ENCODE results near the gene ATOH8.
"Not testable (repeated sequence)": the region's sequence is repeated elsewhere in the genome, so short reads cannot be mapped to it uniquely, and the experiment has no call there.

Gene ATOH8, protein sequence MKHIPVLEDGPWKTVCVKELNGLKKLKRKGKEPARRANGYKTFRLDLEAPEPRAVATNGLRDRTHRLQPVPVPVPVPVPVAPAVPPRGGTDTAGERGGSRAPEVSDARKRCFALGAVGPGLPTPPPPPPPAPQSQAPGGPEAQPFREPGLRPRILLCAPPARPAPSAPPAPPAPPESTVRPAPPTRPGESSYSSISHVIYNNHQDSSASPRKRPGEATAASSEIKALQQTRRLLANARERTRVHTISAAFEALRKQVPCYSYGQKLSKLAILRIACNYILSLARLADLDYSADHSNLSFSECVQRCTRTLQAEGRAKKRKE

DNA sequence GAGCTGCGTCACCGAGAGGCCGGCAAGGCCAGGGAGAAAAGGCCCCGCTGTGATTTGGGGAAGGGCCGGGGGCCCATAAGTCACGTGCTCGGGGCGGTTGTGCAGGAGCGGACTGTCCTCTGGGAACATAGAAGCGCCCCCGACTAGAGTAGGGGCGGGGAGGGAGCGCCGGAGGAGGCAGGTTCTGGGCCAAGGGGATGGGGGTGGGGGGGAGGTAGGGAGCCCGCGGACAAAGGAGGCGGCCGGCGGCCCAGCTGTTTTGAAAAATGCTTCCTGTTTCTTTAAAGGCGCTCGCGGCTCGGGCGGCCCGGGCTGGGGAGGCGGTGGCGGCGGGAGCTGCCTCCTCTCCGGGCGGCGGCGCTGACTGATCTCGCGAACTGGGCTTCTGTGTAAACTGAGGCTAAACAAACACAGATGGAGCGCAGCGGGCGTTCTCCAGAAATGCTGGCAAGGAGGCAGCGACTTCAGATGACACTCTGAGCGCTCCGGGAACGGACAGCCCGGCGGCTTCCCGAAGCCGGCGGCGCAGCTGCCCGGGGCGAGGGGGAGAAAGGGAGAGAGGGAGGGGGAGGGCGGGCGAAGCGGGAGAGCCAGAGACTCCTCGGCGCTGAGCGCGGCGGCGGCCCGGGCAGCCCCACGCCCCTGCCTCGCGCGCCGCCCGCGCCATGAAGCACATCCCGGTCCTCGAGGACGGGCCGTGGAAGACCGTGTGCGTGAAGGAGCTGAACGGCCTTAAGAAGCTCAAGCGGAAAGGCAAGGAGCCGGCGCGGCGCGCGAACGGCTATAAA lies at the start of gene ATOH8:
Gene ATOH8 (plus strand): TSS at position 467 of the 788 bp plus-strand sequence. CDS start 199 bp downstream, at position 666.
- peak; percentile 55 for DNase-seq (ENCODE audit: low spot score)

DNA sequence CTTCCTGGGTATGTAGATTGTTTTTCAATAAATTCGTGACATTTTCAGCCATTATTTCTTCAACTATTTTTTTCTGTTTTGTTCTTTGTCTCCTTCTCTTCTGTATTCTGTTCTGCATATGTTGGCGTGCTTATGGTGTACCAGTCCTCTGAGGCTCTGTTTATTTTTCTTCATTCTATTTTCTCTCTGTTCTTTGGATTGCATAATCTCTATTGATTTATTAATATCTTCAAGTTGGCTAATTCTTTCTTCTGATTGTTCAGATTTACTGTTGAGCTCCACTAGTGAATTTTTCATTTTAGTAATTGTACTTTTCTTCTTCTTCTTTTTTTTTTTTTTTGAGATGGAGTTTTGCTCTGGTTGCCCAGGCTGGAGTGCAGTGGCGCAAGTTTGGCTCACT lies 49.8 kb upstream of the ATOH8 start:
- DNase-seq (ENCODE audit: low spot score): no peak

DNA sequence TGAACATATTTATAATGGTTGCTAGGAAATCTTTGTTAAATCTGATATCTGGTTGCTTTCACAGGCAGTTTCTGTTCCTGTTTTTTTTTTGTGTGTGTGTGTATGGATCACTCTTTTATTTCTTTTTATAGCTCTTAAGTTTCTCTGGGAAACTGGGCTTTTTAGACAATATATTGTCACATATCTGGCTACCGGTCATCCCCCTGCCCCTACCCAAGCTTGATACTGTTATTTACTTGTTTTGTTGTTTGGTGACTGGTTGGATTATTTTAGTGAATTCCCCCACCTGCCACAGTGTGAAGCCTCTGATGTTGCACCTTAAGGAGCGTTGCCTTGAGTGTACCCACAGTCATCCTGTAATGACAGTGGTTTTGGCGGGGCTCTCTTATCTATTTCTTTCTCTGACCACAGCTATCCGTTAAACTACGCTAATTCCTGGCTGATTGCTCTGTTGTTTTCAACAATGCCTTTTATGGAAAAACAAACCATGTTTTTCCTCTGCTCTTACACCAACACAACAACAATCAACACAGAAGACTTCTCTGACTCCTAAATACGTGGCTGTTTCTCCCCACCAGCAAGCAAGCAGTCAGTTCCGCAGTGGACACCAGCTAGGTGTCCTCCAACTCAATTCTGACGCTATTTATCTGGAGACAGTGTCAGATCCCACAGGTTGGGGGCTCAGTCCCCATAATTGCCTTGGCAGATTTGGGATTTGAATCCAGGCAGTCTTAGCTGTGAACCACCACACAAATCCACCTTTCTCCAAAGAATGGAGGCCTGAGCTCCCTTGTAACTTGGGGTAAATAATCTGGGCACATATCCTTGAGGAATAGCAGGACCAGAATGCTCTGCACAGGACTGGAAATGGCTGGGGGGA lies 48.8 kb upstream of the ATOH8 start:
- DNase-seq (ENCODE audit: low spot score): no peak

DNA sequence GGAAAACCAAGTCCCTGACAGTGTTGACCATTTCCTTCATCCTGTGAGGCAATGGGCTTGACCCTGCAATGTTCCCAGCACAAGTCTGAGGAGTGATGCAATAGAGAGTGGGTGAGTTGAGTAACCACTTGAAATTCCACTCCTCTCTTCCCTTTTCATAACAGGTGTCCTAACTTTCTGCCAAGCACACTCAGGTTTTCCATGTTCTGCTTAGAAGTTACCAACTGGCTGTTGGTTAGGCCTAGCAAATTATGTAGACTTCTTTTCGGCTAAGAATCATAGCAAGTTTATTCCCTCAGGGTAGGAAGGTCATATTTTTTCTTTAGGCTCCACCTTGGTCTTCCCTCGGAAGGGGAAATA lies 48.1 kb upstream of the ATOH8 start:
- DNase-seq (ENCODE audit: low spot score): no peak

DNA sequence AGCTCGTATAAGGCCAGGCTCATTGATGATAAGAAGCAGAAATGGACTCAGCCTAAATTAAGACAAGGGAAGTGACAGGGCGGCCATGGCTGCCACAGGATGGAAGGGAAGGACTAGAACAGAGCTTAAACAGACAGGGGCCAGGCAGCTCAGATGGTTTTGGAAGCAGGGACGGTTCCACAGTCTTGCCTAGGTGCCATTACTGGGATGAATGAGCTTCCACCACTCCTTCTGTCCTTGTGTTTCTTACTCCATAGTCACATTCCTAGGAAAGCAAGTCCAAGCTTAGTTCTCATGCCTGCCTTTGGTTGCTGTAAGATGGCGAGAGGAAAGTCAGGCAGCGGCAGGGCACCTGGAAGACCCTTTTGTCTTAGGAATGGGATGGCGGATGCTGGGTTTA lies 47.7 kb upstream of the ATOH8 start:
- no peak for DNase-seq (ENCODE audit: low spot score)

DNA sequence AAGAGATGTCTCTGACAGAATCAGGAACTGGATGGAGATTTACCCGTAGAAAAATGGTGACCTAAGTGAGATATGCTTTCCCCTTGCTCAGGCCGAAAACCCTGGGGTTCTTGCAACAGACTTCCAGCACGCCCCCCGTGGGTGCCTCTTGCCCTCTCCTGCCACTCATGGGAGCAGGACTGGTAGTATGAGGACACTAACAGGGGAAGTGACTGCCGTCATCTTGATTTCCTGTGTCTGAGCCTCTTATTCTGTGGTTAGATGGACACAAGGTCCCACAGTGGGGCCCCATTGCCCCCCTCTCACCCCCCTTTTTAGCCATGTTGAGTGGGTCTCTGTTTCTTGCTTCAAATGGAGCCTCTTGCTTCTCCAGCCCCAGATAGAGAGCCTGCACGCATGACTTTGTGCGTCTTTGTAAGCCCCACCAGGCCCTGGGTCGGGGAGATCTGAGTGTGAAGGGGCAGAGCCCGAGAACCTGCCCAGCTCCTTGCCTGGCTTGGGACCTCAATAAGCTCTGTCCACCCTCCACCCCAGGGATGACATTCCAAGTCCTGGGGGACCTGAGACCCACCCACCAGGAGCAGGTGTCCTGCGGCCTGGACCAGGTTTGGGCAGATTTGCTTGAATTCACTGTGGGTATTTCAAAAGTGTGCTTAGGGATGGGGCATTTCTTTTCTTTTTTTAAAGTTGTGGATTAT lies 47.0 kb upstream of the ATOH8 start:
- DNase-seq (ENCODE audit: low spot score): no peak

DNA sequence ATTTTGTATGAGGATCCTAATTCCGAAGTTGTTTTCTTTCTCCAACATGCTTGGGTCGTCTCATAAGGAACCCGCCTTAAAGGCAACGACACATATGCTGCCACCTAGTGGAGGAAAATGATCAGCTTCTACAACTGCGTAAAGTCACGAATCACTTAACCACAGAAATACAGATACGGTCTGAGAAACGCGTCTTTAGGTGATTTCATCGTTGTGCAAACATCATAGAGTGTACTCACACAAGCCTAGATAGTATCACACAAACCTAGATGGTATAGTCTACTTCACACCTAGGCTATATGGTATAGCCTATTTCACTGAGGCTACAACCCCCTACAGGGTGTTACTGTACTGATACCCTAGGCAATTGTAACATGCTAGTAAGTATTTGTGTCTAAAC lies 46.5 kb upstream of the ATOH8 start:
- peak; percentile 68 for DNase-seq (ENCODE audit: low spot score)

DNA sequence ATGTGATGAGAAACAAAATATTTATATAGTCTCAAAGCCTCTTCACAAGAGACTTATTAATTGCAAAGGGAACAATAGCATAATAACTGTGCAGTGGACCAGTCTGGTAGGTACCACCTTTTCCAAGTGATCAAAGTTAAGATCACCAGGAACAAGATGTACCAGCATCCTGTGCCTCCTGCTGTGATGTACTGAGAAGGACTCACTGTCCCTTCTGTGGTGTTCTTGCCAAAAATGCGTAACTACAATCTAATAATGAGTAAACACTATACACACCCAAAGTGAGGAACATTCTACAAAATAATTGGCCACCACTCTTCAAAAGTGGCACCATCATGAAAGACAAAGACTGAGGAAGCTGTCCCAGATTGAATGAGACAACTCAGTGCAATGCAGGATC lies 45.1 kb upstream of the ATOH8 start:
- DNase-seq (ENCODE audit: low spot score): no peak

DNA sequence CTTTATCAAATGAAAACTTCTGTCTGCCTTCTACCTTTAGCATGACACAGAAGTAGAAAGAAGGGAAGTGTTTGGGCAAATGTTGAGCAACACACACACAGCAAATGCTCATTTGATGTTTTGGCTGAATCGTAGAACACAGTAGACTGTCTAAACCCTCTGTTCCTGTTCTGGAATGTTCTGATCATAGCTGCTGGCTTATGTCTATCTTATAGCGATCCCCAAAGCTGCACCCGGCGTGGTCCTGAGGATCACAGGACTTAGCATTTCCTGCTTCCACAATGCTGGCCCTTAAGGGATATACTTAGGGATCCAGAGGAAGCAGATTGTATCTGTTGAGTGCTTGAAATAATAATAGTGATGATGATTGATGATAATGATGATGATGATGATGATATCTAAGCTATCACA lies 44.4 kb upstream of the ATOH8 start:
- DNase-seq (ENCODE audit: low spot score): no peak

DNA sequence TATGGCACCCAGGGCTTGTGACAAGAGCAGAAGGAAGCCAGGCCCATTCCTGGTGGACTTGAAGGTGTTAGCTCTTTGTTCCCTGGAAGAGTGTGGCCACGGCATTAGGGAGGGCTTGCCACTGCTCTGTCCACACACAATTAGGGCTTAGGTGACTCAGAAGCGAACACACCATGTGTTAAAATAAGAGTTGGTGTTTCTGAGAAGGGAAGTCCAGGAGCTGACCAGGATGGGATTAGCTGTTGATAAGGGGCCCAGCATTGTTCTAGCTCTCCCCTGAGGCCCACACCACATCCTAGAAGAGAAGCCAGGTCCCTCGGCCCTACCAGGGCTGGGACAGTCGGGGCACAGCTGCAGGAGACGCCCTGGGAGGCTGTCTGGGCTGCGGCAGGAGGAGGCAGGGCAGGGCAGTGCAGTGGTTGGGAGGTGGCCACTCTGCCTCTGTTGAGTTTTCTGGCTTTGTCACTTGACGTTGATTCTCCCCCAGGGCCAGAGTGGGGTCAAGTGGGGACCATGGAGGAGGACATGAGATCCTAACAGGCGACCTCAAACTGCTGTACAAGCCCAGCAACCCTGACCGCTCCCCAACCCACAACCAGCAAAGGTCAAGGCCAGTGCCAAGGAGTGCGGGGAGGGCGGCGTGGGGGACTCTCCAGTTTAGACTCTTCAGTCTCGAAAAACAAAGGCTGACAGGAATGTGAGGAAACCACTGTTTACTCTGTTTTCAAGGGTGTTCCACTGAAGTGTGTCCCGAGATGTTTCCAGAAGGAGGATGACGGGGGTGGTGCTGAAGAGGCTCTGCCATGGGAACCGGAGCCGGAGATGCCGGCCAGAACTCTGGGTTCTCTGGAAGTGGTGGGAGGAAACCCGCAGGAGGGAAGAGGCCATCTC lies 42.9 kb upstream of the ATOH8 start:
- no peak for DNase-seq (ENCODE audit: low spot score)

DNA sequence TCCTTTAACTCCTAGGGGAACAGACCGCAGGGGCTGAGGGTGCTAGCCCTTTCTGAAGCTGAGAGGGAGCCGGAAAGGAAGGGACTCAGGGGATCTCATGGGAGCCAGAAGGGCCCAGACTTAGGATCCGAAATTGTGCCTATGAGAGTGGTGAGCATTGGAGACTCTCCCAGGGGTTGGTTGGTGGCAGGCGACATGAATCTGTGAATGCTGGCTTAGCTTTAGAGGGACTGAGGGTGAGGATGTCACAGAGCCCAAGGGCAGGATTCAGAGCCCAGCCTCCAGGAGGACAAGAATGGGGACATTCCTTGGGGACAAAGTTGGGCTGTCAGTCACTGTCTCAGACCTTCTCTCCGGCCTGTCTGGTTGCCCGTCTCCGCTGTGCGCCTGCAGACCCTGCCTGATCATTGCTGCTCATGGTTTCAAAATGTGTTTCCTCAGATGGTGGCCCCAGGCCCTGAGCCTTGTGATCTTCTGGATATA lies 42.2 kb upstream of the ATOH8 start:
- no peak for DNase-seq (ENCODE audit: low spot score)

DNA sequence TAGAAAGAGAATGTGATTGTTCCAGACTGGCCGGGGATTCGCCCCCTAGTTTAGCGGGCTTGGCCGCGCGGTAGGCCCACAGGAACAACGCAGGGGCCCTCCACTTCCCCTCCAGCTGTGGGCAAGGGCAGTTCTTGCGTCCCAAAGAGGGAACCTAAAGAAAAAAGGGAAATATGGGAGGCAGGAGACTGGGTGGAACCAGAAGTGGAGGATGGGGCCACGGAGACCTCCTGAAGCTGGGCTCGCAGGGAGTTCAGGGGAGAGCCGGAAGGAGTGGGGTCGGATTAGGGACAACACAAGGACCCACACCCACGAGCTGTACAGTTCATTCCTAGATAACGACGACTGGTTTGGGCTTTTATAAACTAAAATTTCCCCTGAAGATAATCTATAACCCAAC lies 41.5 kb upstream of the ATOH8 start:
- no peak for DNase-seq (ENCODE audit: low spot score)

DNA sequence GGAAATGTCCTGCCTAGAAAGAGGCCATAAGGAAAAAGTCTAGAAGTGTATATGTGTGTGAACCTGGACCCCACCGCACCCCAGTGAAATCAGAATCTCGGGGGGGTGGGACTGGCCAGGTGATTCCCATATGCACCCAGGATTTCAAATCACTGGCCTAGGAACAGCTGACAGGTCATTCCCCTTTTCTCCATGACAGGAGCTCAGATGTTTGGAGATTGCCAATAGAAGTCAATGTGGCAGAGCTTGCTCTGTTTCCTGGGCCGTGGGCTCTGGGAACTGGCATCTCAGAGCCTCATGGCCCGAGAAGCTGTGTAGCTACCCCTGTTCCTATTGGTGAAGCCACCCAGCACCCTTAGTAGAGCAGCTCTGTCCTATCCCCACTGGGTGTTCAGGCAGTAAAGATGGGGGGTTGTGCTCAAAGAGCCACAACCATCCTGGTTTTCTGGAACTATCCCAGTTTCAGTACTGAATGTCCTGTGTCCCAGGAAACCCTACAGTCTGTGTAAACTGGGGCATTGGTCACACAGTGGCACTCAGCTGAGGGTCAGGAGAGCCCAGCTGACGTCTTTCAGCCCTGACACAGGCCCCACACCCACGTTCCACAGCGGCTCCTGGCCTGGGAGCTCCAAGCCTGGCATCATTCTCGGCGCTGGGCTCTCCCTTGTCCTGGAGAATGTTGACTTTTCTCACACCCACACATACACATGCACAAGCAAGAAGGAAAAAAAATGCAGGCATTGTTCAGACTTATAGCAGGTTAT lies 40.8 kb upstream of the ATOH8 start:
- DNase-seq (ENCODE audit: low spot score): no peak

DNA sequence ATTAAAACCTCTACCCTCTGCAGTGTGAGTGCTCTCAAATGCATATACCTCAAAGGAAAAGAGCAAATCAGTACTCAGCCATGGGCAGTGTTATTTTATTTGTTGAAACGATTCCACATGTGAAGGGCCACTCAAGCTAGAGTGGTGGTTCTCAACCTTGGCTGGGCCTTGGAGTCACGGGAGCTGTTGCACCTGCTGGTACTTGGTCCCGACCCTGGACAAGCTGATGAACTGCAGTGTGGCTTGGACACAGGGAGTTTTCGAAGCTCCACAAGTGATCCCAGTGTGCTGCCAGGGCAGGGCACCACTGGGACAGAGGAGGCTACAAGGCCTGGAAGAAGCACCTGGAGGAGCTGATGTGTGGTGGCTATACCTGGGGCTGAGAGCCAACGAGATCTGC lies 40.0 kb upstream of the ATOH8 start:
- no peak for DNase-seq (ENCODE audit: low spot score)

DNA sequence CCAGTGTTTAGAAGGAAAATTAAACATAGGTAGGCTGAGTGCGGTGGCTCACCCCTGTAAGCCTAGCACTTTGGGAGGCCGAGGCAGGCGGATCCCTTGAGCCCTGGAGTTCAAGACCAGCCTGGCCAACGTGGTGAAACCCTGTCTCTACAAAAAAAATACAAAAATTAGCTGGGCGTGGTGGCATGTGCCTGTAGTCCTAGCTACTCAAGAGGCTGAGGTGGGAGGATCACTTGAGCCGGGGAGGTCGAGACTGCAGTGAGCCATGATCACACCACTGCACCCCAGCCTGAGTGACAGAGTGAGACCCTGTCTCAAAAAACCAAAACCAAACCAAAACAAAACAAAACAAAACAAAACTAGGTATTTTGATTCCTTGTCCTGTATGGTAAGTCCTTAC lies 39.4 kb upstream of the ATOH8 start:
- DNase-seq (ENCODE audit: low spot score): not testable (repeated sequence)

DNA sequence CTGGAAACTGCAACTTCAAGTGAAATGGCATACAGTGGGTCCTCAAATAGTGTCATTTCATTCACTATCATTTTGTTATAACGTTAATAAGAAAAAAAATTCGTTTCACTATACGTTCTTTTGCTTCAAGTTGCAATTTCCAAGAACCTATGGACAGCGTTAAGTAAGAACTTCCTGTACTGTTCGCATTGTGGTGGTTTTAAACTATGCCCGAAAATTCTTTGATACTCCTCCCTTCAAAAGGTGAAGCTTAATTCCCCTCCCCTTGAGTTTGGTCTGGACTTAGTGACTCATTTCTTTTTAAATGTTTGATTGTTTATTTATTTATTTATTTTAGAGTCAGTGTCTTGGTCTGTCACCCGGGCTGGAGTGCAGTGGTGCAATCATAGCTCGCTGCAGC lies 39.0 kb upstream of the ATOH8 start:
- no peak for DNase-seq (ENCODE audit: low spot score)

DNA sequence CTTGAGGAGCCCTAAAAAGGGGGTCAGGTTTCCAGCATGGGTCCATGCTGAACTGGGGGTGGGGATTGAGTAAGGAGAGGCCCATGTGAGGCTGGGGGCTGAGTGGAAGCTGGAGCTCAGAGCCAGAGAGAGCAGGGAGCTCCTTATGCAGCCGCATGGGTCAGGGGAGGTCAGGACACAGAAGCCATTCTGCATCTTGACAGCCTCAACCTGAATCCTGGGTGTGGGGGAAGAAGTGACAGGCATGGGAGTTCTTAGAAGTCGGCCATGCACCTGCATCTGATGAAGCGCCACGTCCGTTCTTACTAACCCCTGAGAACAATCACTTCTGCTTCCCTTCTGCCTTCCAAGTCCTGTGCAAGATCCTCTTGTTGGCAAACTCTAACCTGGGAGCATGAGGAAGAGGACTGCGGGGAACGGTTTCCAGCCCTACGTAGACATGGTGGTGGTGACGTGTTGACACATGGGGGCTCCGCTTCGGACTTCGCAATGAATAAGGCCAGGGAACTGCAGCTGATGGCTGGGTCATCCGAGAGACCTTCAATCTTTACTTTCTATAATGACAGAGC lies 37.4 kb upstream of the ATOH8 start:
- DNase-seq (ENCODE audit: low spot score): no peak

DNA sequence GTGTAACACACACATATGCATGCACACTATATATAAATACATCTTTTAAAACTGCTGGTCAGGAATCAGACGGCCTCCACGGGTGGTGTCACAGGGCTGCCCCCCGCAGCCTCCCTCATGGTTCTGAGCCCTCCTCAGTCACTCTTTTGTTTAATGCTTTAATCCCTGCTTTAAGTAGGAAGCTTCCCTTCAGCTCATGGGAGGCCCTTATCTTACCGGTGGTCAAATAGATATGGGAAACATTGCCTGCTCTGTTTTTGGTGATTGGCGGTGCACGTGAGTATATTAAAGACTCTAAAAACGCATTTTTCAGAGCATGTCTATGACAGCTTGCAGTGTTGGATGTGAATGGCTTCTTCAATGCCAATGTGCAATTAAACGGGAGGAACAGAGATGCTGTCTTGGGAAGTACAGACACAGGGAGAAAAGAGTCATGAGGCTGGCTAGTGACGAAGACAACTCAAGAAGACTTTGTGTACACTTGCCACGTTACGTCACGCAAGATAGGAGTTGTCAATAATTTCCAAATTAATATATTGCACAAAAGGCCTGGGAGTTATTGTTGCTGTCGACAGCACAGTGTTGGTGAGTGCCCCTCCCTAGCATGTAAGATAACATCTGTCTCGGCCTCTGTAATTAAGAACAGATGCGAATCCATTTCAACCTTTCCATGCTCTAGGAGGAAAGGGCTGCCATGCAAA lies 36.3 kb upstream of the ATOH8 start:
- DNase-seq (ENCODE audit: low spot score): no peak

DNA sequence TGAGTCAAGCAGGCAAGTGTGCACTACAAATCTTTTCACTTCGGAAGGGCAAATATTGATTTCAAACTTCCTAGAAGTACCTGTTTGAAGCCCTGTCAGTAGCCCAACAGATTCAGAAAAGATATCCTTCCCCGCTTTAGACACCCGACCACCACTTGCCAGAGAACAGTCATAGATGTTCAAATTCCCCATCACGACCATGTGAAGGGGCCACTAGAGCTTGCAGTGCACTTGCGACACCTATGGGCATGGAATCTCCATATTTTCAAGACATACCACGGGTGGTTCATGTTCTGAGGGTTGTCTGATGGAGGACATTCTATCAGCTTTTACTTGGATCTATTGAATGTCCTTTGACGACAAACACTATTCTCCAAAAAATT lies 35.8 kb upstream of the ATOH8 start:
- DNase-seq (ENCODE audit: low spot score): no peak

All from kidney capillary endothelial cell (primary cell).